Bone marrow (tissue), 2 donors: Measurements from ENCODE around the gene ARHGAP26.

Experiments used
- DNase-seq, 2 donors: peaks; one replicate each; lab custom pipeline; 2025; lab: John Stamatoyannopoulos, UW

The ARHGAP26 gene, protein sequence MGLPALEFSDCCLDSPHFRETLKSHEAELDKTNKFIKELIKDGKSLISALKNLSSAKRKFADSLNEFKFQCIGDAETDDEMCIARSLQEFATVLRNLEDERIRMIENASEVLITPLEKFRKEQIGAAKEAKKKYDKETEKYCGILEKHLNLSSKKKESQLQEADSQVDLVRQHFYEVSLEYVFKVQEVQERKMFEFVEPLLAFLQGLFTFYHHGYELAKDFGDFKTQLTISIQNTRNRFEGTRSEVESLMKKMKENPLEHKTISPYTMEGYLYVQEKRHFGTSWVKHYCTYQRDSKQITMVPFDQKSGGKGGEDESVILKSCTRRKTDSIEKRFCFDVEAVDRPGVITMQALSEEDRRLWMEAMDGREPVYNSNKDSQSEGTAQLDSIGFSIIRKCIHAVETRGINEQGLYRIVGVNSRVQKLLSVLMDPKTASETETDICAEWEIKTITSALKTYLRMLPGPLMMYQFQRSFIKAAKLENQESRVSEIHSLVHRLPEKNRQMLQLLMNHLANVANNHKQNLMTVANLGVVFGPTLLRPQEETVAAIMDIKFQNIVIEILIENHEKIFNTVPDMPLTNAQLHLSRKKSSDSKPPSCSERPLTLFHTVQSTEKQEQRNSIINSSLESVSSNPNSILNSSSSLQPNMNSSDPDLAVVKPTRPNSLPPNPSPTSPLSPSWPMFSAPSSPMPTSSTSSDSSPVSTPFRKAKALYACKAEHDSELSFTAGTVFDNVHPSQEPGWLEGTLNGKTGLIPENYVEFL

DNA sequence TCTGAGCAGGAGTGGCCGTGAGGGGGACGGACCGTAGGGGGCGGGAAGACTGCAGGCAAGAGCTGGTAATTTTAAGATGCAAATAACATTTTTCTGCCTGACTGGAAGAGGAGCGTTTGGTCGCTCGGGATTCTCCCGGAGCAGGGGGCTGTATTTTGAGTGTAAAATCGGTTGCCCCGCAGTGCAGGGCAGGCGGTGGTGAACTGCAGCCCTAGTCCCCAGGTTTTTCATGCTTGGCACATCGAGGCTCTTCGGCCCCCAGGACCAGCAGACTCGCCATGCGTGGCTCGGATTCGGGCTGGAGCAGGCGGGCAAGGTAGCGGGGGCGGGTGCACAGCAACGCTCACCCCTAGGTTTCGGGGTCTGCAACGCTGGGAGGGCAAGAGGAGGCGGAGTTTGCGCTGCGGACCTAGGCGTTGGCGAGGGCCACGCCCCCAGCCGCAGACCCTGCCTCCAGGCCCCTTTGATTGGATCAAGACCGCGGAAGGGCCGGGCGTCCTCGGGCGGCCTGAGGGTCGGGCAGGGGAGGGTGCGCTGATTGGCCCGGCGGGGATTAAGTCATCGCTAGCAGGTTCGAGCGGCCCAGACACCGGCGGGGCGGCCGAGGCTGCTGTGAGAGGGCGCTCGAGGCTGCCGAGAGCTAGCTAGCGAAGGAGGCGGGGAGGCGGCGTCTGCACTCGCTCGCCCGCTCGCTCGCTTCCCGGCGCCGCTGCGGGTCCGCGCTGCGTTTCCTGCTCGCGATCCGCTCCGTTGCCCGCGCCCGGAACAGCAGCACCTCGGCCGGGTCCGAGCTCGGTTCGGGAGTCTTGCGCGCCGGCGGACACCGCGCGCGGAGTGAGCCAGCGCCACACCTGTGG is at the start of gene ARHGAP26:
Gene ARHGAP26, plus strand, starts transcription at position 585 of the 857 bp plus-strand sequence. CDS start 385 bp downstream, outside the sequence.
- peak; percentile 75 to 89 for DNase-seq

DNA sequence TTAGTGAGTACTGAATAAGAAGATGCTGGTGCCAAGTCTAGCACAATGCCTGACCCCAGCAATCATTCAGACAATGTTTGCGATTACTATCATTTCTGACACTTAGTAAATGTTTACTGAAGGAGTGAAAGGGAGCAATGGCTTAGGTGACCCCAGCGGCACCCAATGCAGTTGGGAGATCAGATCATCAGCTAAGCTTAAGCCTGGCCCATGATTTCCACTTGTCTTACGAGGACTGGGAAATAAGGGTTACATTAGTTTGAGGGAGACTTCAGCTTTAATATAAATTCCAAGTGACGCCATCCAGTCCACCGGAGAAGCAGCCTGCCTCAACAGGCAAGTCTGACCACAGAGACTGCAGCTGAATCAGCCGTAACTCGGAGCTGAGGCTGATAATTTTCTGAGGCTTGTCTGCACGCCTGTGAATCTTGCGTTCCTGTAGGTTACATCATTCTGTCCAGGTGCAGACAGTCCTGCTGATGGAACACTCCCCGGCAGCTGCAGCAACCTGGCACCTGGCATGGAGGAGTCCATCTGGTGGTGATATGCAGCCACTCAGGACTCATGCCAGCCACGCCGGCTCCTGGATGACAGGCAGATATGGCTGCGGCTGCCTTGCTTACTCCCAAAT is 49.4 kb upstream of the ARHGAP26 start:
- no peak for DNase-seq

DNA sequence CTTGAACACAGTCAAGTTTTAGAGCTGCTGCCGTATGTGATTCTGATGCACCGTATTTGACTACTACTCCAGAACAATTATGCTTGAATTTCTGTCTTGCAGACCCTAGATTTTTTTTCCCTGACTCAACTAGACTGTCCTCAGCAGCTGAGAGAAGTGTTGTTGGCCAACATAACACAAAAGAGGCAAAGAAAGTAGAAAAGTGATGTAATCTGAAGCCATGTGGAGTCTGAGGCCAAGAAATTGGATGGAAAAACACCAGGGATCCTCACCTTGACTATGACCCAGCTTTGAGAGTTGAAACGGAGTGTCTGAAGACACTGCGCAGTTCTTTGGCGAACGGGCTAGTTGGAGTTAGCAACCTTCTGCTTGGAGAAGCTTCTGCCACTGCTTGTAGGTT is 48.0 kb upstream of the ARHGAP26 start:
- DNase-seq = no peak

DNA sequence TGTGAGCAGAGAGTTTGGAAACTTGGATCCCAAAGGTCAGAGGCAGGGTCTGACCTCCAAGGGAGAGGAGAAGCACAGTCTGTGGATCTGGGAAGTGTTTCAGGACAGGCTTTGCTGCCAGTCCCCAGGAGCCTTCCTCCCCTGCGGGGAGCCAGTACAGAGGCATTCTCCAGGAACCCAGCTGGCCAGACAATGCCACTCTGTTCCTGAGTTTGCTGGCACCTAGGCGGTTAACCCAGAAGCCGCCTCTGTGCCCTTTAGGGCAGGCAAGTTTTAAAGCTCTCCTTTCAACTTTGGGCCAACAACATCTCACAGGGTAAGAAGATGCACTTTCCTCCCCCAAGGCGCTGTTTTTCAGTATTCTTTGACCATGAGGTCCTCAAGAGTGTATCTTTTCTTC is 47.3 kb upstream of the ARHGAP26 start:
- no peak for DNase-seq

DNA sequence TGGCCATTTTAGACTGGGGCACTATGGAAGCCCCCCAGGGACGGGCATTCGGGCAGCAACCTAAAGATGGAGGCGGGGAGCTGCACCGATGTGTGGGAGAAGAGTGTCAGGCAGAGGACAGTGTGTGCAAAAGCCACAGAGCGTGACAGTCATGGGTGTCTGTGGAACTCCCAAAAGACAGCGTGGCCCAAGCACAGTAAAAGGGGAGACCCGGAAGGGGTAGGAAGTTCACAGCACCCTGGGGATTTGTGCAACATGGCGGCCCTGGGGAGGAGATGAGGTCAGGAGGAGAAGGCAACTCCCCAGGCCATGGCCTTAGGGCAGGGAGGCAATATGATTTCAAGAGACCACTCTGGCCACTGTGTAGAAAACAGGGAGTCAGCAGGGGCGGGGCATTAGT is 45.4 kb upstream of the ARHGAP26 start:
- DNase-seq = no peak

DNA sequence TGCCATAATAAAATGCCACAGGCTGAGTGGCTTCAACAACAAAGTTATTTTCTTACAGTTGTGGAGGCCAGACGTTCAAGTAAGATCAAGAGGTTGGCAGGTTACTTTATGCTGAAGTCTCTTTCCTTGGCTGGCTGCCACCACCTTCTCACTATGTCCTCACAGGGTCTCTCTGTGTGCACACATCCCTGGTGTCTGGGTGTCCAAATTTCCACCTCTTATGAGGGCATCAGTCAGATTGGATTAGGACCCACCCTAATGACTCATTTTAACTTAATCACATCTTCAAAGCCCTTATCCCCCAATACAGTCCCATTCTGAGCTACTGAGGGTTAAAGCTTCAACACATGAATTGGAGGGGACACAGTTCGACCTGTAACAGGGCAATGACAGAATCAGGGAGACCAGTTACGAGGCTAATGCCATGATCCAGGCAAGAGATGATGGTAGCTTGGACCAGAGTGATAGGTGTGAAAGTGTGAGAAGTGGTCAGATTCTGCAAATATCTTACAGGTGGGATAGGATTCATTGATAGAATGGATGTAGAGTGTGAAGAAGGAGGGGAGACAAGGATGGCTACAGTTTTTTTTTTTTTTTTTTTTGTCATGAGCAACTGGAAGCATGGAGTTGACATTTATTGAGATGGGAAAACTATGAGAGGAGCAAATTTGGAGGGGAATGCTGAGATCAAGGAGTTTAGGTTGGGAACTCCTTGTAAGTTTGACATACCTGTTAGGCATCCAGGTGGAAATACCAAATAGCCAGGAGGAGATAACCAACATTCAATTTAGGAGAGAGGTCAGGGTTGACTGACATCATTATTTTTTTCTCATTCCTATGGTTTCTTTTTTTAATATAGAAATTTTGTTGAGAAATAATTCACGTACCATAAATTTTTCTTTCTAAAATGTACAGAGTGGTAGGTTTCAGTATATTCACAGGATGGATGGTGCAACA is 44.7 kb upstream of the ARHGAP26 start:
- DNase-seq = no peak

DNA sequence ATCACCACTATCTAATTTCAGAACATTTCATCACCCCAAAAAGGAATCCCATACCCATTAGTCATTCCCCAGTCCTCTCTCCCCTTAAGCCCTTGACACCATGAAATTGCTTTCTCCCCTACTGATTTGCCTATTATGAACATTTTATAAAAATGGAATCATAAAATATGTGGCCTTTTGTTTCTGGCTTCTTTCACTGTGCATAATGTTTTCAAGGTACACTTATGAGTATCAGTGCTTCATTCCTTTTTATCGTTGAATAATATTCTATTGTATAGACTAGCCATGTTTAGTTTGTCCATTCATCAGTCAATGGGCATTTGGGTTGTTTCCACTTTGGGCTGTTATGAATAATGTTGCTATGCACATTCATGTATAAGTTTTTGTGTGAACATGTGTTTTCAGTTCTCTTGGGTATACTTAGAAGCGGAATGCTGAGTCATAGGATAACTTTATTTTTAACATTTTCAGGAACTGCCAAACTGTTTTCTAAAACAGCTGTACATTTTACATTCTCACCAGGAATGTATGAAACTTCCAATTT is 43.9 kb upstream of the ARHGAP26 start:
- DNase-seq = peak in 1 of 2 donors; percentile 71

DNA sequence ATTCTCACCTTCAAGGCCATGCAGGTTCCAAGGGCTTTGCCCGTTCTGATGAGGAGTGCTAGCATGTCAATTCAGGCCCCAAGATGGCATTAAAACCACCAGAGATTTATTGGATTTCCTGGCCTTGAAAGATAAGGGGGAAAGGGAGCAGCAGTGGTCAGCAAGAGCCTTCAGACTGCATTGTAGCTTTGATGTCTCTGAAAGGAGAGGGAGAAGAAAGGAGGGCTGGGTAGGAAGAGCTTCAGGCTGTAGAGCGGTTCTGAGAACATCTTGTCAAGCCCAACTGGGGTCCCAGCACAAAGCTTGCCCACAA is 42.5 kb upstream of the ARHGAP26 start:
- no peak for DNase-seq

DNA sequence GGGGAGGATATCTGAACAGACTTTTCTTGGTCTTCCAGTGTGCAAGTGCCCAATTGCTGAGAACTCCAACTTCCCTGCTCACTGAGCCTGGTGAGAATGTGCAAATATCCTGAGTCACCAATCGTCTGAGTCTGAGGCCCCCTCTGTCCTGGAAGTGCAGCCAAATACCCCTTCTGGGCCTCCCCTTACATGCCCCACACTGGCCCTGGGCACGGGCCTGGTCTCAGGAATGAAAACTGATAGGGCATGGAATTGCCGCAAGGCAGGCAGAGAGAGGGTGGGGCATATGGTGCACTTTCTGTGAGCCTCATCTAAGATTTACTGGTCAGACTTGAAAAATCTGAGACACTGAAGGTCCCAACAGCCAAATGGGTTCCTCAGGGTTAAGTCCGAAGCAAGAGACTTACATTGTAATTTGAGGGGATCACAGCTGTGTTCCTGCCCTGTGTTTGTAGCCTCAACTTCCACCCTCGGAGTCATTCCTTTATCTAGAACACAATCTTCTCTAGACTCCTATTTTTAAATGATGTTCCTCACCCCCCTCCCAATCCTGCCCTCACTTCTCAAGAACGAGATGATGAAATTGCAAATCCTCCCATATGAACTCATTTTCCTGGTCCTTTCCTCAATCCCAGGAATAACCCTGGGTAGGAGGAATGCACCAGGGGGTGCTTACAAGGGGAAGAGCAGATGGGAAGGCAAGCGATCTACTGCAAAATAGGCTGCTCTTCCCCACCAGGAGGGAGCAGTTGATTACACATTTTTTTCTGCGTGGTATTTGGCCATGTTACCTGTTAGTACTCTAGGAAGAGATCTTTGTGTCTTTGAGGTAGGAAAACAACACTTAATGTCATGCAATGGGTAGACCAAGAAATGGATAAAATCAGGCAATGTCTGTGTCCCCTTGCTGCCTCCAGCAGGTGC is 34.6 kb upstream of the ARHGAP26 start:
- no peak for DNase-seq

DNA sequence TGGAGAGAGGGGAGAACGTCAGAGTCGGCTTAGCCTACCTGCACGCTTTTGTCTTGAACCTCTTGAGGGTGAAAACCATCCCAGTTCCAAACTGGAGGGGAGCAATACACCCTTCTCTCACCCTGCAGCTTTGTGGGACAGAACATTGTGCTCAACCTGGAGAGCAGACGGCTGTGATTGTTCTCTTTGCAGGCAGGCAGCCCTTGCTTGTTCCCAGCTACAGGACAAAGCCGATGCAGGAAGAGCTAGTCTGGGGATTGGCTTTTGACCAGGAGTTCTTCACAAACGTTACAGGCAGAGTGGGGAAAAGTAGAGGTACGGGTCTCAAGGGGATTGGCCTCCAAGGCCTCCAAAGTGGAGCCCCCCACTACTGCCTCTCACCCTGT is 33.9 kb upstream of the ARHGAP26 start:
- DNase-seq = no peak

DNA sequence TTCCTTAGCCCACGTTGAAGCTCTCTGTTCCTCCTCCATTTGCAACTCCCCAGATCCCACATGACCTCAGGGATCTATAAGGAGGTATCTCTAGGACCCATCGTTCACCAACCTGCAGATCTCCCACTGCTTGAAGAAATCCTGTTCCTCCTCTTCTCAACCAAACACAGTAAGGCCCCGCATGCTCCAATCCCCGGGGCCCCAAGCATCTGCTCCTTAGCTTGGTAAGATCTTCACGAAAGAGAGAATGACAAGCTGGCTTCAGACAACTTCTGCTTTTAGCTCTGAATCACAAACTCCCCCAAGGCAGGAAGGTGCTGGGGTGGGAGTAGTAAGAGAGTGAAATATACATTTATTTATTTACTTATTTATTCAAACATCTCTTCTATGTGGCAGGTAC is 33.0 kb upstream of the ARHGAP26 start:
- peak in 1 of 2 donors; percentile 90 for DNase-seq

DNA sequence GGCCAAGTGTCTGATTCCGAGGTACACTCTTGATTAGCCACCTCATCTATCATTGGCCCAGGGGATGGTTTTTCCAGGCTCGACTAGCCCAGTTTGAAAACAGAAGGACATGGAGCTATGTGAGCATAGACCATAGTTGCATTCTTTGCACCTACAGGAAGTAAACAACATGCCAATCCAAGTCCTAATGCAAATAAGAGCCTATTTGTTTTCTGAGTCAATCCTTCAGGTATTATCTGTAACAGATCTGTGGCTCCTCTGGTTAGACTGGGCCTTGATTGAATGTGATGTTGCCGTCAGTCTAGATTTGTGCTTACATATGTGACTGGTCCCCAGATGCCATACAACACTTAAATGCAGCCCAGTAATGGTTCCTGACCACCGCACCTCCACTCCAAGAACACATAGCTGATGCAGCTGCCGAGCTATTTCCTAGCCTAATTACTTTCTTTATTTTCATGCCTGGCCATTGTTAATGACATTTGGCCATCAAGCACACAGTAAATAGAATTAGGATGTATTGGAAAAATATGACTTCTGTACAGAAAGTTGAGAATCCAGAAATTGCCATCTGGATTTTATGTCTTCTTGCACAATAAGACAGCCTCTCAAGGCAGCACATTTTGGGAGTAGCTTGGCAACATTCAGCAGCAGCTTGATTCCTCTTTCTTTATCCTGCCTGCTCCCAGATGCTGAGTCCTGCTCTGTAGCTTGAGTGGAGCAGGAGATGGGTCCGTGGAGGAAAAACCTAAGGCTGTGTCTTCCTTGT is 29.5 kb upstream of the ARHGAP26 start:
- no peak for DNase-seq

DNA sequence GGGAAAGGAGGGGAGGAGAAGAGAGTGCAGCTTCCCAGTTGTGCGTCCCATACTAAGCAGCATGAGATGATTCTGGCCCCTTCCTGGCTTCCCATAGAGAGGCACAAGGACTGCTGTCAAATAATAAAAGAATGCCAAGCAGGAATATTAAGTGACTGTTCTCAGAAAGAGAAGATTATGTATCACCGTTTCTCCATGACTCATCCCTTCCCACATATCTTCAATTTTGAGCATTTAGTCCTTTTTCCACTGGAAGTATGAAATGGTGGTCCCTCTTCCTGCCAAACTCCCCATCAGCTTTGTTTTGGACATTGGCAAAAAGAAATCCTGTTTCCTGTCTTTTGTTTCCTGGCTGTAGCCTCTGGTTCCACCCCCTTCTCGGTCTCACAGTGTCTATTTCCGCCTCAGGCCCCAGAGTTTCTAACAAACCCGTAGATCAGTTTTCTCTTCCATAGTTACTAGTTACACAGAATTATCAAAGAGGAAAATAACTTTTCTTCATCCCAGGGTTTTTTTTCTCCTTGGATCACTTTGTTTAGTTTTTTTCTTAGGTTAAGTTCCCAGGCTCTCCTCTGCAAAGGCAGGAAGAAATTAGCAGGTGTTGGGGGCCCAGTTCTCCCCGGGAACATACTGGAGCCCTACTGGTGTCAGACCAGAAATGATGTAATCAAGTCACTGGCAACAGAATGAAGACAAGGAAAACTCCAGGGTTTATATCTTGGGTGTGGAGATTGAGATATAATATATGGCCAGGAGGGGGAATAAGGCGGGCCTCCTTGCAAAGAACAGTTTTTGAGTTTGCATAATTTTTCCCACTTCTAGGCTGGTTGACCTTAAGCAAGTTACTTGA is 26.4 kb upstream of the ARHGAP26 start:
- no peak for DNase-seq

DNA sequence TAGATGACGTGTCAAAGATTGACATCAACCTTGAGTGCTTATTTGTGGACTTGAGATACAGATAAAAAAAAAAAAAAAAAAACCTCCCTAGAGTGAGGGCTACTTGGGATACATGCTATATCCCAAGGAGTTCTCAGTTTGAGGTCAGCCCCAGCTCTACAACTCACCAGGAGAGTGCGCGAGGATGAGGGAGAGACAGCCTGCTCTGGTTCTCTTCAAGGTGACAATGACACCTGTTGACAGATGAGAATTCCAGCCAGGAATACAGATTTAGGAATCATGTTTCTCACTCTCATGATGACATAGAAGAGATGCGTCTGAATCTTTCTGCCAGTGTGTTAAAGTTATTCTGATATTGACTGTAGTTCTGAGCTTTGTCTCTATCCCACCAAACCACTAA is 24.9 kb upstream of the ARHGAP26 start:
- DNase-seq = no peak

DNA sequence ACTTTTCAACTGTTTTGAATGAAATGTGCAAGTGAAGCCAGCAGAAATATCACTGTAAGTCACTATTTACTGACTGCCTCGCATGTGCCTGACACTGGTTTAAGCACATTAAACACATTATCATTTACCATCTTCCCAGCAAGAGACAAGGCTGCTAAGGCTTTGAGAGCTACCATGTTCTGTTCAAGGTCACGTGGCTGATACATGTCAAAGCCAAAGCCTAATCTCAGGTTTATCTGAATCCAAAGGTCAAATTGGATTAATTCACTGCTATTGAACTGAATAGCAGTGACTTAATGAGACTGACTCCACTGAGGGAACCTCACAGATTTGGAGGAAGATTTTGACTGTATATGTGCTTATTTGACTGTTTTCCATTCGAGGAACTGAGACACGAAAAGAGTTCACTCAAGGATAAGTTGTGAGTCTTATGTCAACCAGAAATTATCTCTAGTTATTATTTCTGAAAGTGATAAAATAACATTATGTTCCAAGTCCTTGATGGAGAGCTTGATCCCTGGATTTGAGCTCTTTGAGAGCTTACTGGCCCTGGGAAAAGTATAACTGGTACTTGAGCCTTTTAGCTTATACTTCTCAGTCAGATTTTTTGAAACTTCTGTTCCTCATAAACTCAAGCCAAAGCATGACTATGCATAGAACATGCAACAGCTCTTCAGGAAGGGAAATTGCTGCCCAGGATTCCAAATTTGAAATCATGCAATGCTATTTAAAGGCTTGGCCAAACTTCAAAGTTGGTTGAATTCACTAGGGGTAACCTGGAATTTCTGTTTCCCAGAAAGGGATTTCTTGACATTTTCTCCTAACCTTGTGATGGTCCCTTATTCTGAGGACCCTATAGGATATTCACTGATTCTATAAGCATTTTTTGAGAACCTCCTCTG is 23.4 kb upstream of the ARHGAP26 start:
- DNase-seq = no peak

DNA sequence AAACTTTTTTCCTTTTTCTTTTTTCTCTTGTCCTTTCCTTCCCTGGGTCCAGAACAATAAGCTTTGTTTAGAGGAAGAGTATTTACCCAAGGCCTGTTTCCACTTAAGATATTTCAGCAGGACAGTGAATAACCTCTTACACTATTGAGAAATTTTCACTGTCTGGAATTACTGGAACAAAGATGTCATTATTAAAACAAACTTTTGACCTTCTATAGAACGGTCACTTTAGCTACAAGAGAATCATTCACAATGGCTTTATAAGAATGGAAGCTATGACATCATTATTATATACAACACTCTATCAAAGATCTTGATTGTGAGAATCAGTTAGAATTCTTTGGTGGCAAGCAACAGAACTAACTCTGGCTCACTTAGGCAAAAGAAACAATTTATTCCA is 22.0 kb upstream of the ARHGAP26 start:
- DNase-seq = no peak
